GM18867 (cell line): ENCODE data around the gene EP300.
"Not testable (repeated sequence)": the region's sequence is repeated elsewhere in the genome, so short reads cannot be mapped to it uniquely, and the experiment has no call there.

Source experiments
- ATAC-seq: cut with Tn5 transposase; IDR thresholded peaks from one replicate; pipeline ENCODE4 v1.9.1; 2021; ENCODE audit warnings: mild to moderate bottlenecking, moderate library complexity; ENCODE audit not compliant: unreplicated experiment

EP300 gene

GRCh38 chr22:41092023-41092817, at the start of gene EP300:
TSS of gene EP300 (plus strand) at chr22:41092592. CDS start at chr22:41093005, 413 bp downstream.
- ATAC-seq = peak; percentile 44

GRCh38 chr22:41043722-41044121, 48.7 kb upstream of the EP300 start:
- no peak for ATAC-seq

GRCh38 chr22:41045575-41045974, 46.8 kb upstream of the EP300 start:
- not testable (repeated sequence) for ATAC-seq

- no peak for ATAC-seq
Observed at GRCh38 chr22:41047801-41048211, 44.6 kb upstream of the EP300 start.

GRCh38 chr22:41048345-41048744, 44.0 kb upstream of the EP300 start:
- not testable (repeated sequence) for ATAC-seq

DNA sequence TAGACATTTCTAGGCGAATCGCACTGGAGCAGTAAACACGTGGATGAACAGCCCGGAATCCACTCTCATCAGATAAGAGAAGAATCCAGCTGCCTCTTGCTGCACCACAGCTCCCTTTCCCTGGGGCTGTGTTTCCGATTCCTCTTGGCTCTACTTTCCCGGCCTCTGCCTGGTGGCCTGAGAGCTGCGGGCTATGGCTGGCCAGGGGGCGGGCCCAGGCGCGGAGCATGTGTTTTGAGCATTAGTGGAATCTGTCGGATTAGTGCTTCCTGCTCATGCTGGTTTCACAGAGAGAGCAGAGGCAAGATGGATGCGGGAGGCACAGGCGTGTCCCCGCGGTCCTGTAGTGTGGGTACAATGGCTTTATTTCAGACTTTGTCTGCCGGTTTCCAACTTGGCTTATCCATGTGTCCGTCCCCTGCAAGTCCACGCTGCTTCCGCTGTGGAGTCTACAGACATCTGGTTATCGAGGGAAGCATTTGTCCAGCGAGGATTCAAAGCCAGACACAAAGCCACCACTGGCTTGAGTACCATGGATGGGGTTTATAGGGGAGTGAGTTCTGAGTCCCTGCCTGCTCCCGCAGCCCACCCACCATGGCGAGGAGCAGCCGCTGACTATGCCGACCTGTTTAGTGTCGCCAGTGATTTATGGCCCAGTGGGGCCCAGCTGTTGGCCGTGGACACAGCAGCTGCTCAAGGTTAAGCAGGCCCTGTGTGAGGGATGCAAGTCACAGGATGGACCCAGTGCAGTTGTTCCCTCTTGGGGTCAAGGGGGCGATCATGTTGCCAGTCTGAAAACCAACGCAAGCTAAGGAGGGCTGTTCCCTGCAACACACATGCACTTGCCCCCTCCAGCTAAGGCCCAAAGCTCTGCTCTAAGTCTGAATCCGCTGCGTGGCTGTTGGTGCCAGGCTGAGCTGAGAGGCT, 43.3 kb upstream of the EP300 start:
- ATAC-seq = no peak

DNA sequence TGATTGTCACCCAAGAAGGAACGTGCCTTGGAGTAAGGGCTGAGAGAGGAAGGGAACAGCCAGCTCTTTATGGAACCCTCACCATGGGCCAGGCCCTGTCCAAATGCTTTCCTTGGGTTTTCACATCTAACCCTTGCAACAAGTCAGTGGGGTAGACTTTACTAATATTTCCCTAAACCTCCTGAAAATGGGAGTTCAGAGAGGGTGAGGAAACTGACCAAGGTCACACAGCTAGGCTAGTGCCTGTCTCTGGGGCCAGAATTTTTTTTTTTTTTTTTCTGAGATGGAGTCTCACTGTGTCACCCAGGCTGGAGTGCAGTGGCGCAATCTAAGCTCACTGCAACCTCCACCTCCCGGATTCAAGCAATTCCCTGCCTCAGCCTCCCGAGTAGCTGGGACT, 42.6 kb upstream of the EP300 start:
- not testable (repeated sequence) for ATAC-seq

DNA sequence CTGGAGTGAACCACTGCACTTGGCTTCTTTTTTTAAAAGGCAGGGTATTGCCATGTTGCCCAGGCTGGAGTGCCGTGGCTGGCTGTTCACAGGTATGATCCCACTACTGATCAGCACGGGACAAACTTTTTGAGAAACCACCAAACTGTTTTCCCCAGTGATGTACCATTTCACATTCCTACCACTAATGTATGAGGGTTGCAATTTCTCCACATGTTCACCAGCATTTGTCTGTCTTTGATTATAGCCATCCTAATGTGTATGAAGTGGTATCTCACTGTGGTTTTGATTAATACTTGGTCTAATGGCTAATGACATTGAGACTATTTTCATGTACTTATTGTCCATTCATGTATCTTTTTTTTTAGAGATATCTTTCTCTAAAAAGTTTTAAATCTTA, 41.5 kb upstream of the EP300 start:
- ATAC-seq = no peak

DNA sequence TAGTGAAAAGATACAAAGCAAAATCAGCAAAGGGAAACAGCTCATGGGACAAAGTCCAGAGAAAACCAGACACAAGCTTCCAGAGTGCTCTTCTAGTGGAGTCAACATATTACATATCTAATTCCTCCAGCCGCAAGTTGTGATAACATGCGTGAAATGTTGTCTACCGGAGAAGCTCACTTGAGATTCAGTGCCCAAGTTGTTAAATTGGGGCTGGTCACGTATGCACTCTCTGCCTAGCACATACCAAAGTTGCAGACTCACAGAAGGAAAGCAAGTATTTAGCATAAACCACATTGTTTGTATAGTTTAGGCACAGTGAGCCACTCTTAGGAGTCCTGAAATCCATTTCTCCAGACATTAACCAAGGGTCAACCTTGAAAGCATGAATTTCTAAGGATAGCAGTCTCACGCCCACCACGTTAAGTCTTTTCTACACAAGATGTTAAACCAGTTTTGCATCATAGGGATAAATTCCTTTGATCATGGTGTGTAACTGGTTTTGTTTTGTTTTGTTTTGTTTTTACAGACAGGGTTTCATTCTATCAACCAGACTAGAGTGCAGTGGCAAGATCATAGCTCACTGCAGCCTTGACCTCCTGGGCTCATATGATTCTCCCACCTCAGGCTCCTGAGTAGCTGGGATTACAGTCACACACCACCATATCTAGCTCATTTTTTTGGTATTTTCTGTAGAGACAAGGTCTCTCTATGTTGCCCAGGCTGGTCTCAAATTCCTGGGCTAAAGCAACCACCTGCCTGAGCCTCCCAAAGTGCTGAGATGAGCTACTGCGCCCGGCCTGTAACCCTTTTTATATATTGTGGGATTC, 39.5 kb upstream of the EP300 start:
- no peak for ATAC-seq

DNA sequence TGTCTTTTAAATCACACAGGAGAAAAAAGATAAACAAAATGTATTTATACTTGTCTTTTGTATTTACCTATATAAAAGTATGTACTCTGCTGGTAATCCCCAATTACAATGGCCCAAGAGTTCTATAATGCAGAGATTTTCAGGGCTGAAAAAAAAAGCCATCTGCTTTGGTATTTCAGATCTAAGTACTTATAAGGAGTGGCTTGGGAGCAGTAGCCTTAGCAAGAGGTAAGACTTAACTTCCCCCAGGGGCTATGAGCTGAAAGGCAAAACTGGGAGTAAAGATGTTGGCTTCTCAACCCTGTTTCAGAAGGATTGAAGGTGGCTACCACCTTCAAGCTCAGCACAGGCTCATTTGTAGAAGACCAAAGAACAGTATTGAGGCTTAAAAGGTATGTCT, 35.3 kb upstream of the EP300 start:
- ATAC-seq = no peak

- ATAC-seq = no peak
Observed at GRCh38 chr22:41062146-41062545, 30.2 kb upstream of the EP300 start.

GRCh38 chr22:41064326-41064725, 28.1 kb upstream of the EP300 start:
- not testable (repeated sequence) for ATAC-seq

DNA sequence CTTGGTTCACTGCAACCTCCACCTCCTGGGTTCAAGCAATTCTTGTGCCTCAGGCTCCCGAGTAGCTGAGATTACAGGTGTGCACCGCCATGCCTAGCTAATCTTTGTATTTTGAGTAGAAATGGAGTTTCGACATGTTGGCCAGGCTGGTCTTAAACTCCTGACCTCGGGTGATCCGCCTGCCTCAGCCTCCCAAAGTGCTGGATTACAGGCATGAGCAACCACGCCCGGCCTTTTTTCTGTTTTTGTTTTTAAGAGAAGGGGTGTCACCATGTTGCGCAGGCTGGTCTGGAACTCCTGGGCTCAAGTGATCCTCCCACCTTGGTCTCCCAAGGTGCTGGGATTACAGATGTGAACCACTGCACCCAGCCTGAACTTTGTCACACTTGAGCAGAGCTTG, 26.1 kb upstream of the EP300 start:
- ATAC-seq = not testable (repeated sequence)

DNA sequence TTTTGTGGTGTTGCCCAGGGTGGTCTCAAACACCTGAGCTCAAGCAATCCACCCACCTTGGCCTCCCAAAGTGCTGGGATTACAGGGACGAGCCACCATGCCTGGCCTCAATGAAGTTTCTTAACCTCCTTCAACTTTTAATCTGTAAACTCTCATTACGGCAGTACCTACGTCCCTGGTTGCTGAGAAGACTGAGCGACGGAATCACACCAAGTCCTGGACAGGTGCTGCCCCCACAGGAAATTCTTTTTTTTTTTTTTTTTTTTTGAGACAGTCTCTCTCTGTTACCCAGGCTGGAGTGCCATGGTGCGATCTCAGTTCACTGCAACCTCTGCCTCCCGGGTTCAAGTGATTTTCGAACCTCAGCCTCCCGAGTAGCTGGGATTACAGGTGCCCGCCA, 24.4 kb upstream of the EP300 start:
- not testable (repeated sequence) for ATAC-seq

- no peak for ATAC-seq
Observed at GRCh38 chr22:41070665-41071331, 21.6 kb upstream of the EP300 start.

DNA sequence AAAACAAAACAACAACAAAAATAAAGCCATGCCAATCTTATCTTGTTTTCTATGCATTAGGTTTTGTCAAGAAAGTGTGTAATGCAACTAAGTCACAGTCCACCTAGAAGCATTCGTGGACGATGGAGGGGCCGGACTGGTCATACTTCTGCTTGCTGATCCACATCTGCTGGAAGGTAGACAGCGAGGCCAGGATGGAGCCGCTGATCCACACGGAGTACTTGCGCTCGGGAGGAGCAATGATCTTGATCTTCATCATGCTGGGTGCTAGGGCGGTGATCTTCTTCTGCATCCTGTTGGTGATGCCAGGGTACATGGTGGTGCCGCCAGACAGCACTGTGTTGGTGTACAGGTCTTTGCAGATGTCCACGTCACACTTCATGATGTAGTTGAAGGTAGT, 18.3 kb upstream of the EP300 start:
- no peak for ATAC-seq

- no peak for ATAC-seq
Observed at GRCh38 chr22:41074466-41074865, 17.9 kb upstream of the EP300 start.

- ATAC-seq = no peak
Observed at GRCh38 chr22:41074941-41075710, 17.3 kb upstream of the EP300 start.

DNA sequence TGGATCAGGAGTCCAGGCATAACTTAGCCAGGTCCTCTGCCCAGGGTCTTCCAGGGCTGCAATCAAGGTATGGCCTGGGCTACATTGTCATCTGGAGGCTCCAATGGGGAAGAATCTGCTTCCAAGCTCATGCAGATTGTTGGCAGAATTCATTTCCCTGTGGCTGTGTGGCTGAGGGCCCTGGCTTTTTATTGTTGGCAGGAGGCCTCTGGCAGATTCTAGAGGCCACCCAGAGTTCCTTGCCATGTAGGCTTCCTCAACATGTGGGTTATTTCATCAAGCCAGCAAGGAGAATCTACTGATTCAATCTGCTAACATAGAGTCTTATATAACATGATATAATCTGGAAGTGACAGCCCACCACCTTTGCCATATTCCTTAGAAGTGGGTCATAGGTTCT, 16.4 kb upstream of the EP300 start:
- no peak for ATAC-seq

DNA sequence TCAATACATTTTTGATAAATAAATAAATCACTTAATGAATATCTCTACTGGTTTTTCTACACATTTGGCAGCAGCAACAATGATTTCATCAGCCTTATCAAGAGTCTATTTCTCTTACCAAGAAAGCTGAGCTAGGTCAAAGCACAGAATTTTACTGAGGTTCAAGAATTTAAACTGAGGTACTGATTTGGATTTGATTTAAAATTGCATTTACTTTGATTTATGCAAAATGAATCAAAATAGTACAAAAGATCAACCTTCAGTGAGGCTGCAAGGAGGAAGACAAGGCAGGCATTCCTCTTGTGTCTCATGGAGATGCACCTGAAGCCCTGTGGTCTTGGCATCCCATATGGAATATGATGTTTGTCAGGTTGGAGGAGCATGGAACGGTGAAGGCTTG, 15.5 kb upstream of the EP300 start:
- no peak for ATAC-seq
